Right atrium auricular region (tissue), 2 donors: ENCODE results near the gene KASH5. TPM values are rescaled to one million over a fixed set of nuclear protein-coding genes. Genes with fewer than 3 reads are reported as not detected.
A peak's percentile ranks its signal among the peaks of the same experiment; 100 is the strongest.

Source experiments
- DNase-seq: peaks from one replicate; pipeline ENCODE4 v3.0.0-alpha.2; 2019; ENCODE audit warnings: low spot score
- H3K27ac ChIP-seq, 2 donors: fragments of 200-600 bp; sonication (generic); 1 replicate in 1 of 2; 2 replicates in 1 of 2; pipeline ENCODE4 v1.5.1; 2016 to 2019
- H3K27me3 ChIP-seq, 2 donors: fragments of 200-600 bp; sonication (generic); one replicate each; pipeline versions ENCODE4 v1.5.1 to v1.6.0; 2017 to 2019
- H3K36me3 ChIP-seq: fragments of 200-600 bp; sonication (generic); one replicate; pipeline ENCODE4 v1.5.1; 2016
- H3K4me1 ChIP-seq, 2 donors: fragments of 200-600 bp; sonication (generic); one replicate each; pipeline versions ENCODE4 v1.5.1 to v1.6.0; 2017 to 2019
- H3K4me3 ChIP-seq, 2 donors: fragments of 200-600 bp; sonication (generic); 1 replicate in 1 of 2; 2 replicates in 1 of 2; pipeline ENCODE4 v1.5.1; 2017 to 2019; ENCODE audit warnings: mild to moderate bottlenecking in 1 of 2, moderate library complexity in 1 of 2
- H3K9me3 ChIP-seq, 2 donors: fragments of 200-600 bp; sonication (generic); one replicate each; pipeline ENCODE4 v1.5.1; 2019
- total RNA-seq, 2 donors: library from RNA; depleted of rRNA; stranded (reverse); fragments of >200 nt; gene quantifications; one replicate each; pipeline ENCODE4 v1.1.0, GENCODE V29; 2016
- TF ChIP-seq, protein P1 (sequence below), 2 donors: fragments of 200-600 bp; sonication (generic); IDR thresholded peaks; one replicate each; pipeline ENCODE4 v1.5.1; 2019; ENCODE audit warnings: antibody characterized with exemption in 2 of 2

KASH5 gene
- total RNA-seq, 2 donors from 2014 or later, result not detected

DNA sequence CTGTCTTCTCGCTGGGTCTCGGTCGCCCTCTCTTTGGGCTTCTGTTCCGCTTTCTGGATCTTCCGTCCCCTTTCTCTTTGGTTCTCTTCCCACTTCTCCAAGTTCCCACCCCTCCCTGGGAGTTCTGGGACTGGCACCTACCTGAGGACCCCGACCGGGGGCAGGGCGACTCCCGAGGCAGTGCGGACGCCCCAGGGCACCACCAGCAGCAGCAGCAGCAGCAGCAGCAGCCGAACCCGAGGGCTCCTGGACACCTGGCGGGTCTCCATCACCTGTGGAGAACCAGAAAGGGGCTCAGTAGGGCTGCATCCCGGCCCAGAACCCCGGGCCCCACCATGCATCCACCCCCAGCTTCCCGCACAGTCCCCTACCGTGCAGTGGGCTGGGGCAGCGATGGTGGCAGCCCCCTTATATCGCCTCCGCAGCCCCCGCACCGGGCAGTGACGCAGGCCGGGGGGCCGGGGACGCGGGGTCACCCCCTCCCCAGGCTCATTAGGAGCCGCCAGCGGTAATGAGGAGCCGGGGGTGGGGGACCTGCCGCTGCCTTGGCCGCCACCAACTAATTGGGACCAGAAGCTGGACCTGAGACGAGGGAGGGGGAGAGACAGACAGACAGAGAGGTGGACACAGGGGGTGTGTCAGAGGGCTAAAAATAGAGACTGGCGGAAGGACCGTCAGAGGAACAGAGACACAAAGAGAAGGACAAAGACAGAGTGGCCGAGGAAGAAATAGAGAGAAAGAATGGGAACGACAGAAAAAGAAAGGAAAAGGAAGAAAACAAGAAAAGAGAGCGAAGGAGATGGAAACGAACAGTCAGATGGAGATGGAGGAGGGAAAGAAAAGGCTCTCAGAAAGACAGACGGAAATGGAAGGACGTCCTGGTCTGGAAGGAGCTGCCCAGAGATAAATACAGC, 35.3 kb downstream of the KASH5 start, which contains the start of gene PTH2:
TSS of gene PTH2 (minus strand) at position 371 of the 914 bp plus-strand sequence. CDS start at position 269, 102 bp downstream.
- no peaks in the 10 kb centered on the region for H3K9me3 ChIP-seq
- H3K27me3 ChIP-seq, result peaks cover 49 to 60% of the 10 kb centered on the region in 2 donors
- TF ChIP-seq, protein P1, sequence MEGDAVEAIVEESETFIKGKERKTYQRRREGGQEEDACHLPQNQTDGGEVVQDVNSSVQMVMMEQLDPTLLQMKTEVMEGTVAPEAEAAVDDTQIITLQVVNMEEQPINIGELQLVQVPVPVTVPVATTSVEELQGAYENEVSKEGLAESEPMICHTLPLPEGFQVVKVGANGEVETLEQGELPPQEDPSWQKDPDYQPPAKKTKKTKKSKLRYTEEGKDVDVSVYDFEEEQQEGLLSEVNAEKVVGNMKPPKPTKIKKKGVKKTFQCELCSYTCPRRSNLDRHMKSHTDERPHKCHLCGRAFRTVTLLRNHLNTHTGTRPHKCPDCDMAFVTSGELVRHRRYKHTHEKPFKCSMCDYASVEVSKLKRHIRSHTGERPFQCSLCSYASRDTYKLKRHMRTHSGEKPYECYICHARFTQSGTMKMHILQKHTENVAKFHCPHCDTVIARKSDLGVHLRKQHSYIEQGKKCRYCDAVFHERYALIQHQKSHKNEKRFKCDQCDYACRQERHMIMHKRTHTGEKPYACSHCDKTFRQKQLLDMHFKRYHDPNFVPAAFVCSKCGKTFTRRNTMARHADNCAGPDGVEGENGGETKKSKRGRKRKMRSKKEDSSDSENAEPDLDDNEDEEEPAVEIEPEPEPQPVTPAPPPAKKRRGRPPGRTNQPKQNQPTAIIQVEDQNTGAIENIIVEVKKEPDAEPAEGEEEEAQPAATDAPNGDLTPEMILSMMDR (IDR thresholded peaks at IDR 0.05), result no peak
- H3K27ac ChIP-seq, result no peak within 1 kb of the TSS
- H3K36me3 ChIP-seq, result no peaks in the 10 kb centered on the region
- H3K4me1 ChIP-seq, result peaks cover 0 to 40% of the 10 kb centered on the region in 2 donors
- DNase-seq, result no peak
- peak within 1 kb of the TSS in 1 of 2 donors; percentile 35 for H3K4me3 ChIP-seq

DNA sequence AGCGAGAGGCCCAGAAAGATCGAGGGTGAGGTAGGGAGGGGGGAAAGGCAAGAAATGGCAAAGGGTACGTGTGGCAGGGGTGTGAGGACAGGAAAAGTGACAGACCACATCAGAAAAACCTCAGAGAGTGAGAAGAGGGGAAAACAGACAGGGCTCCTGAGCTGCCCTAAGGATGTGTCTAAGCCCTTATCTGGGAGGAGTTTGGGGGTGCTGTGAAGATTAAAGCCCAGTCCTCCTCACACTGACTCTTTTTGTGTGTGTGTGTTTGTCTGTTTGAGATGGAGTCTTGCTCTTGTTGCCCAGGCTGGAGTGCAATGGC, 35.9 kb downstream of the KASH5 start:
- Histone ChIP-seq H3K4me1 (peaks cover 0 to 45% of the 10 kb centered on the region in 2 donors), H3K4me3 (no peak overlapping the region), H3K9me3 (no peaks in the 10 kb centered on the region), H3K27me3 (peaks cover 53 to 66% of the 10 kb centered on the region in 2 donors), H3K36me3 (no peaks in the 10 kb centered on the region), H3K27ac (no peak overlapping the region)
- no peak for DNase-seq
- TF ChIP-seq, protein P1 (IDR thresholded peaks at IDR 0.05), result no peak

DNA sequence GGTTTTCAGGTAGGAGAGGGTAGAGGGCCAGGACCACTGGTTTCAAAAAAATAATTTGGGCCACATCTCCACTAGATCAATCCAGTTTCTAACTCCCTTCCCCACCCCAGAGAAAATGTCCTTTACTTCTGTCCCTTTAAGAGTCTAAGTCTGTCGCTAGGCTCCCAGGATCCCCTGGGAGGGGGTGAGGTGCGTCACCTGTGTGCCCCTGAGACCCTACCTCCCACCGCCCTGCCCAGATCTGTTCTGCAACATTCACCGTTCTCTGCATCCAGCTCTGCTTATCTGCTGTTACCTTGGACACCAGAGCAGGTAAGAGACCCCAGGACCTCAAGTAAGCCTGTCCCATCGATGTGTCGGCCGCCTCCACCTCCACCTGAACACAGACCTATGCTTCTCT, 37.1 kb downstream of the KASH5 start, which contains the start of gene GFY:
TSS of gene GFY (plus strand) at position 211 of the 400 bp plus-strand sequence. CDS start 1,043 bp downstream, outside the sequence.
- peaks cover 53 to 64% of the 10 kb centered on the region in 2 donors for H3K27me3 ChIP-seq
- no peak within 1 kb of the TSS for H3K27ac ChIP-seq
- no peak within 1 kb of the TSS for H3K4me3 ChIP-seq
- no peak for DNase-seq
- TF ChIP-seq, protein P1 (IDR thresholded peaks at IDR 0.05), result no peak
- no peaks in the 10 kb centered on the region for H3K9me3 ChIP-seq
- H3K36me3 ChIP-seq, result no peaks in the 10 kb centered on the region
- H3K4me1 ChIP-seq, result peaks cover 0 to 45% of the 10 kb centered on the region in 2 donors

DNA sequence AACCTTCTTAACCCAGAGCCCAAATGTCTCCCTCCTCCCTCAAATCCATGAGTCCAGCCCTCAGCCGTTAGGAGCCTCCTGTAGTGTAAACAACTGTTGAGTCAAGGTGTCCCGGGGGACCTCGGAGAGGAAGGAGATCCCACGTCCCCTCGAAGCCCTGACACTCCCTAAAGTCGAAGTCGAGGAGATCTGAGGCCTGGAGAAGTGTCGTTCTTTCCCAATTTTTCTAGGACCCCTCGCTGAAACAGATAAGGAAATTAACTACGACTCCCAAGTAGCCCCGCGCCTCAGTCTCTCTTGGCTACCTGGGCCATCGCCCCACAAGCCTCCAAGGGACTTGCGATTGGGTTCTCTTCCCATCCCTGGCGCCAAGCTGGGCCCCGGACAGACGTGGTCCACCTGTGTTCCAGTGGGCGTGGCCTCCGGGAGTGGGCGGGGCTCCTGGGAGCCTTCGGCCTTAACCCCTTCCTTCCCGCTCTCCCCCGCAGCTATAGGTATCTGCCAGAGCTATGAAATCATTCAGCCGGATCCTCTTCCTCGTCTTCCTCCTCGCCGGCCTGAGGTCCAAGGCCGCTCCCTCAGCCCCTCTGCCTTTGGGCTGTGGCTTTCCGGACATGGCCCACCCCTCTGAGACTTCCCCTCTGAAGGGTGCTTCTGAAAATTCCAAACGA, 38.0 kb downstream of the KASH5 start:
- DNase-seq, result no peak
- Histone ChIP-seq H3K4me1 (peaks cover 0 to 39% of the 10 kb centered on the region in 2 donors), H3K36me3 (no peaks in the 10 kb centered on the region), H3K9me3 (no peaks in the 10 kb centered on the region), H3K27me3 (peaks cover 53 to 63% of the 10 kb centered on the region in 2 donors), H3K27ac (no peak overlapping the region), H3K4me3 (no peak overlapping the region)
- TF ChIP-seq, protein P1 (IDR thresholded peaks at IDR 0.05), result no peak

DNA sequence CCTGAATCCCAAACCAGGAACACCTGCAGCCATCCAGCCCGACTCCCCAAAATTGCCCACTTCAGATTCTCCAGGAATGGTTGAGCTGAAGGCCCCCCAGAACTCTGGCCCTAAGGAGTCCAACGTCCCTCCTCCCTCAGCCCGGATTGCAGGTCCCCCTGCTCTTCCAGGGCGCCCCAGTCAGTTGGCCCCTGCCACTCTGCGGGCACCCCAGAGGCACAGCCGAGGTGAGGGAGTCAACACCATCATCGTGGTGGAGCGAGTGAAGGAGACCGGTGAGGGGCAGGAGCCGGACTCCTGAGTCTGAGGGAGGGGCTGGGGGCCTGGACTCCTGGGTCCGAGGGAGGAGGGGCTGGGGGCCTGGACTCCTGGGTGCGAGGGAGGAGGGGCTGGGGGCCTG, 39.3 kb downstream of the KASH5 start:
- DNase-seq, result no peak
- Histone ChIP-seq H3K4me3 (no peak overlapping the region), H3K9me3 (no peaks in the 10 kb centered on the region), H3K4me1 (peaks cover 0 to 31% of the 10 kb centered on the region in 2 donors), H3K27ac (no peak overlapping the region), H3K27me3 (peaks cover 46 to 65% of the 10 kb centered on the region in 2 donors), H3K36me3 (no peaks in the 10 kb centered on the region)
- TF ChIP-seq, protein P1 (IDR thresholded peaks at IDR 0.05), result no peak
